Ovary (tissue), 3 donors: ENCODE results near the gene GNG14.

Experiments
- POLR2A ChIP-seq: fragments of 450-650 bp; IDR thresholded peaks from one replicate; pipeline ENCODE4 v1.6.1; 2017; ENCODE audit warnings: antibody characterized with exemption, mild to moderate bottlenecking, moderate library complexity
- TF ChIP-seq, protein P1 (sequence below), 3 donors: fragments of 450-650 bp in 2 of 3; fragments of 200-600 bp in 1 of 3; IDR thresholded peaks; one replicate each; pipeline versions ENCODE4 v1.5.1 to v1.8.0; 2016 to 2022; ENCODE audit warnings: antibody characterized with exemption in 3 of 3, mild to moderate bottlenecking in 1 of 3
- donor health status: DM: no; HTN: no; CAD: no.

DNA sequence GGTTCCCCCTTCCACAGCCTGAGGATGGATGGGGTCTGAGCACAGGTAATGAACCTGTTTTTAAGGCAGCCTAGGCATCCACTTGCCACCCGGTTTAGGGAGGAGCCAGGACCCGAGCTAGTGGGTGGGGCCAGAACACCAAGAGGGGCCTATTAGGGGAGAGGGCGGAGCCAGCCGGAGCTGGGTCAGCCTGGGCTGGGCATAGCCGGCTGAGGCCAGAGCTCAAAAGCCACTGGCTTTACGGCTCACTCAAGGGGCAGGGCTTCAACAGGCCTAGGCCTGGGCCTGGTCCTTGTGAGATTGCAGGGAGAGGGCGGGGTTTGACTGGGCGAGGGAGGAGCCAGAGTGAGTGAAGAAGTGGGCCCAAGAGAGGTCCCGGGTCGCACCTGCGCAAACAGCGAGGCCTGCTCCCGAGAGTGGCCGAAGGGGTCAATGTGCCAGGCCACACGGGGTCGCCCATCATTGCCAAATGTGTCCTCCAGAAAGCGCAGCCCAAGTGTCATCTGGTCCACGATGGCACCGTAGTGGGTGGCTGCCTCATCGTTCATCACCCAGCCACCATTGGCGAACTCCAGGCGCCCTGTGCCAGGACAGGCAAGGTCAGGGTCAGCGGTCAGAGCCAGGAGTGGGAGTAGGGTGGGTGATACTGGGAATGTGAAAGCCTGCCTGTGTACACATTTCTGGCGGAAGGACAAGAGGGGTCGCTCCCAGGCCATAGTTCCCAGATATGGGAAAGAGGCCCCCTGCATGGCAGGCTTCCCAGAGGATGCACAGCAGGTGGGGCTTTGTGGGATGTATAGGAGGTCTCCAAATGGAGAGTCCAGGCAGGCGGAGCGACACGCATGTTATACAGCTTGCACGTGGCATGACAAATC lies 23.2 kb upstream of the GNG14 start:
- TF ChIP-seq, protein P1, sequence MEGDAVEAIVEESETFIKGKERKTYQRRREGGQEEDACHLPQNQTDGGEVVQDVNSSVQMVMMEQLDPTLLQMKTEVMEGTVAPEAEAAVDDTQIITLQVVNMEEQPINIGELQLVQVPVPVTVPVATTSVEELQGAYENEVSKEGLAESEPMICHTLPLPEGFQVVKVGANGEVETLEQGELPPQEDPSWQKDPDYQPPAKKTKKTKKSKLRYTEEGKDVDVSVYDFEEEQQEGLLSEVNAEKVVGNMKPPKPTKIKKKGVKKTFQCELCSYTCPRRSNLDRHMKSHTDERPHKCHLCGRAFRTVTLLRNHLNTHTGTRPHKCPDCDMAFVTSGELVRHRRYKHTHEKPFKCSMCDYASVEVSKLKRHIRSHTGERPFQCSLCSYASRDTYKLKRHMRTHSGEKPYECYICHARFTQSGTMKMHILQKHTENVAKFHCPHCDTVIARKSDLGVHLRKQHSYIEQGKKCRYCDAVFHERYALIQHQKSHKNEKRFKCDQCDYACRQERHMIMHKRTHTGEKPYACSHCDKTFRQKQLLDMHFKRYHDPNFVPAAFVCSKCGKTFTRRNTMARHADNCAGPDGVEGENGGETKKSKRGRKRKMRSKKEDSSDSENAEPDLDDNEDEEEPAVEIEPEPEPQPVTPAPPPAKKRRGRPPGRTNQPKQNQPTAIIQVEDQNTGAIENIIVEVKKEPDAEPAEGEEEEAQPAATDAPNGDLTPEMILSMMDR (IDR thresholded peaks at IDR 0.05) = no peak
- TF ChIP-seq POLR2A = no peak
